HFF-Myc (cell line): Measurements from ENCODE around the gene NPEPPS.

ENCODE experiments used
- DNase-seq: peaks from one replicate; pipeline ENCODE4 v3.0.0-alpha.2; 2011; ENCODE audit warnings: low read depth; ENCODE audit errors: extremely low read depth
- H3K4me3 ChIP-seq: replicated peaks from 2 replicates; pipeline ENCODE4 v1.5.1; 2011; ENCODE audit warnings: low read depth, mild to moderate bottlenecking, control low read depth, low read length
- TF ChIP-seq, protein P1 (sequence below): IDR thresholded peaks from 2 replicates; pipeline ENCODE4 v1.5.1; 2012; ENCODE audit warnings: mild to moderate bottlenecking, low read depth, low read length, control low read depth; ENCODE audit errors: missing control alignments

The NPEPPS gene

DNA sequence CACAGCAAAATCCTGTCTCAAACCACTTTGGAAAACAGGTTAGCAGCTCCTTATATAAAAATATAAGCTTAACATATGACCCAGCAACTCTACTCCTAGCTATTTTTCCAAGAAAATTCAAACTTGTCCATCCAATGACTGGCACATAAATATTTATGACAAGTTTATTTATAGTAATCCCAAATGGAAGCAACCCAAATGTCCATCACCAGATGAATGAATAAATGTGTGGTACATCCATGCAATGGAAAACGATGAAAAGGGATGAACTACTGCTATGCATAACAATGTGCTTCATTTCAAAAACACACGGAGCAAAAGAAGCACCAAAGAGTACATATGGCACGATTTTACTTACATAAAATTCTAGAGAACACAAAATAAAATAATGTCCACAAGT is 109.2 kb downstream of the NPEPPS start:
- TF ChIP-seq, protein P1, sequence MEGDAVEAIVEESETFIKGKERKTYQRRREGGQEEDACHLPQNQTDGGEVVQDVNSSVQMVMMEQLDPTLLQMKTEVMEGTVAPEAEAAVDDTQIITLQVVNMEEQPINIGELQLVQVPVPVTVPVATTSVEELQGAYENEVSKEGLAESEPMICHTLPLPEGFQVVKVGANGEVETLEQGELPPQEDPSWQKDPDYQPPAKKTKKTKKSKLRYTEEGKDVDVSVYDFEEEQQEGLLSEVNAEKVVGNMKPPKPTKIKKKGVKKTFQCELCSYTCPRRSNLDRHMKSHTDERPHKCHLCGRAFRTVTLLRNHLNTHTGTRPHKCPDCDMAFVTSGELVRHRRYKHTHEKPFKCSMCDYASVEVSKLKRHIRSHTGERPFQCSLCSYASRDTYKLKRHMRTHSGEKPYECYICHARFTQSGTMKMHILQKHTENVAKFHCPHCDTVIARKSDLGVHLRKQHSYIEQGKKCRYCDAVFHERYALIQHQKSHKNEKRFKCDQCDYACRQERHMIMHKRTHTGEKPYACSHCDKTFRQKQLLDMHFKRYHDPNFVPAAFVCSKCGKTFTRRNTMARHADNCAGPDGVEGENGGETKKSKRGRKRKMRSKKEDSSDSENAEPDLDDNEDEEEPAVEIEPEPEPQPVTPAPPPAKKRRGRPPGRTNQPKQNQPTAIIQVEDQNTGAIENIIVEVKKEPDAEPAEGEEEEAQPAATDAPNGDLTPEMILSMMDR: no peak
- H3K4me3 ChIP-seq: no peak overlapping the region
- DNase-seq: no peak

DNA sequence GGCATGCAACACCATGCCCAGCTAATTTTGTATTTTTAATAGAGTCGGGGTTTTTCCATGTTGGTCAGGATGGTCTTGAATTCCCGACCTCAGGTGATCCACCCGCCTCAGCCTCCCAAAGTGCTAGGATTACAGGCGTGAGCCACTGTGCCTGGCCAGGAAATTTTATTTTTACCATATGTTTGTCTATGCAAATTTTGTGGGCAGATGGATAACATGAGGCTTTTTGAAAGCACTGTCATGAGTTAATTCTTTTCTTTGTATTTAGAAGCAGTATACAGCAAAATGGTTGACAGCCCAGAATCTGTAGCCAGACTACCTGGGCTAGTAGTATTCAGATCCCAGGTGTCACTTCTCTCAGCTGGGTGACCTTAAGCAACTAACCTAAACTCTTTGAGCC is 110.3 kb downstream of the NPEPPS start:
- no peak overlapping the region for H3K4me3 ChIP-seq
- TF ChIP-seq, protein P1: no peak
- DNase-seq: no peak

DNA sequence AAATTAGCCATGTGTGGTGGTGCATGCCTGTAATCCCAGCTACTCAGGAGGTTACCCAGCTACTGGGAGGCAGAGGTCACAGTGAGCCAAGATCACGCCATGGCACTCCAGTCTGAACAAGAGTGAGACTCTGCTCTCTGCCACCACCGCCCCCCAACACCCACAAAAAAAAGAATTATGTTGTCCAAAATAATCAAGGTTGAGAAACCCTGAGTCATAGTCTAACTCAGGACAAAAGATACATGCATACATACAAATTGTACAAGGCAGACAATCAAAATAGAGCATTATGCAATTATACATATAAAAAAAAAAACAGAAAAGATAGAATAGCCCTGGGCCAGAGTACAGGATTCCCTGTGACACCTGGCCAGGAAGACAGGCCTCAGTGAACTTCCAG is 112.2 kb downstream of the NPEPPS start:
- TF ChIP-seq, protein P1: no peak
- no peak for DNase-seq
- no peak overlapping the region for H3K4me3 ChIP-seq

DNA sequence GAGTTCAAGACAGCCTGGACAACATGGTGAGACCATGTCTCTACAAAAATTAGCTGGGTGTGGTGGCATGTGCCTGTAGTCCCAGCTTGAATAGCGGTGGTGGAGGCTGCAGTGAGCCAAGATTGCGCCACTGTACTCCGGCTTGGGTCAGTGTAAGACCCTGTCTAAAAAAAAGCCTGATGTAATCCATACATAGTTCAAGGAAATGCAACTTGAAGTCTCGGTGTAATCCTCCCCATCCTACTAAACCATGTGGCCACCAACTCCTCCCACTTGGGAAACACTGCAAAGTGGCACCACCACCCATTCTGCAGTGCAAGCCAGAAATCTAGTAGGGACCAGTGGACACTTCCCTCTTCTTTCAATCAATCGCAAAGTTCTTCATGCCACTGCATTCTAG is 113.4 kb downstream of the NPEPPS start:
- H3K4me3 ChIP-seq: no peak overlapping the region
- TF ChIP-seq, protein P1: no peak
- DNase-seq: no peak

DNA sequence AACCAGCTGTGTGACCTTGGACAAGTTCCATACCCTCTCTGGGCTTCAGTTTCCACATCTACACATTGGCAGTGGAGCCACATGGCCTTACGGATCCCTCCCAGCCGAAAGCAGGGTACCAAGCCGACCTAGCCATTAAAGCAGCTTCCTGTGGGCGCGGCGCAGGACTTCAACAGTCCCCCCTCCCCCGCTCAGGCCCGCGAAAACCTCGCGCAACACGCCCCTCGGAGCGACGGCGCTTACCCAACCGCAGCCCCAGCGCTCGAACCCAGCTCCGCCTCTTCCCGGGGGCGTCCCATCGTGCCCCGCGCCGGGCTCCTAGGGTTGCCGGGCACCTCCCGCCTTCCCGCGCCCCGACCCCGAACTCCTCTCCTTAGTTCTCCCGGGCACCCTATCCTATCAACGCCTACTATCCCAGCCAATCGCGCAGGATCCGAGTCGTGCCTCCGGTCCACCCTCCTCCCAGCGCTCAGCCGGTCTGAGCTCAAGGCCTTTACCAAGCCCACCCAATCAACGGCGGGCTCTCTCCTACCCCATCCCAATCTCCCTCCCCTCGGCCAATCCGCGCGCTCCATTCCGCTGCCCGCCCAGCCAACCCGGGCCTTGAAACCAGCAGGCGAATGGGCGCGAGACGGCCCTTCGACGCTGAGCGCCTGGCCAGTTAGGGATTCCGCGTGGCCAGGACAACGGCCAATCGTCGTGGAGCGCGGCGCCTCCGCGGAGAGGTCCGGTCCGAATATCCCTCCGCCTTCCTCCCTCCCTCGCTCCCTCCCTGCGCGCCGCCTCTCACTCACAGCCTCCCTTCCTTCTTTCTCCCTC is 118.5 kb downstream of the NPEPPS start, which contains the start of gene KPNB1:
TSS of gene KPNB1 (plus strand) at position 767 of the 819 bp plus-strand sequence. CDS start 326 bp downstream, outside the sequence.
- peak; percentile 98 for DNase-seq
- peak within 1 kb of the TSS; percentile 81 for H3K4me3 ChIP-seq

DNA sequence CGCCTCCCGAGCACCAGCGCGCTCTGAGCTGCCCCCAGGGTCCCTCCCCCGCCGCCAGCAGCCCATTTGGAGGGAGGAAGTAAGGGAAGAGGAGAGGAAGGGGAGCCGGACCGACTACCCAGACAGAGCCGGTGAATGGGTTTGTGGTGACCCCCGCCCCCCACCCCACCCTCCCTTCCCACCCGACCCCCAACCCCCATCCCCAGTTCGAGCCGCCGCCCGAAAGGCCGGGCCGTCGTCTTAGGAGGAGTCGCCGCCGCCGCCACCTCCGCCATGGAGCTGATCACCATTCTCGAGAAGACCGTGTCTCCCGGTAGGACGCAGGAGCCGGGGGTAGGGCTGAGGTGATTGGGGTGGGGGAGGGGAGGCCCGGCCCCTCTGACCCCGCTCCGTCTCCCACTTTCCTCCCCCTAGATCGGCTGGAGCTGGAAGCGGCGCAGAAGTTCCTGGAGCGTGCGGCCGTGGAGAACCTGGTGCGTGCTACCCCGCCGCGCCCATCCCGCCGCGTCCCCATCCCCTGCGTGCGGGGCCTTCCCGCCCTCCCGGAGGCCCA is 119.1 kb downstream of the NPEPPS start:
- peak overlapping the region; percentile 81 for H3K4me3 ChIP-seq
- TF ChIP-seq, protein P1: no peak
- no peak for DNase-seq

More for the DNA sequence above, 118.5 kb downstream of the NPEPPS start, which contains the start of gene KPNB1:
- TF ChIP-seq, protein P1: no peak
